WERI-Rb-1 (cell line): ENCODE measurements around the gene IL17RC.

Source experiments
- DNase-seq: peaks from one replicate; pipeline ENCODE4 v3.0.0-alpha.2; 2020
- H3K27ac ChIP-seq: fragments of 250-450 bp; sonication (Bioruptor Pico); 2 replicates; pipeline ENCODE4 v1.5.1; 2020; ENCODE audit warnings: mild to moderate bottlenecking, moderate library complexity
- H3K27me3 ChIP-seq: fragments of 250-450 bp; sonication (Bioruptor Pico); 2 replicates; pipeline ENCODE4 v1.5.1; 2021; ENCODE audit warnings: mild to moderate bottlenecking, low read depth, moderate library complexity; ENCODE audit not compliant: insufficient read depth, severe bottlenecking
- H3K36me3 ChIP-seq: fragments of 250-450 bp; sonication (Bioruptor Pico); 2 replicates; pipeline ENCODE4 v1.5.1; 2020; ENCODE audit warnings: mild to moderate bottlenecking, moderate library complexity
- H3K4me3 ChIP-seq: 2 replicates; pipeline ENCODE4 v1.5.1; 2011; ENCODE audit warnings: low read depth, mild to moderate bottlenecking, control low read depth, low read length
- H3K9me3 ChIP-seq: fragments of 250-450 bp; sonication (Bioruptor Pico); 2 replicates; pipeline ENCODE4 v1.5.1; 2021; ENCODE audit warnings: mild to moderate bottlenecking, moderate library complexity; ENCODE audit not compliant: severe bottlenecking
- TF ChIP-seq, protein P1 (sequence below): IDR thresholded peaks from 2 replicates; pipeline ENCODE4 v1.5.1; 2011; ENCODE audit warnings: low read depth, mild to moderate bottlenecking, control low read depth, inconsistent platforms, low read length

IL17RC gene

DNA sequence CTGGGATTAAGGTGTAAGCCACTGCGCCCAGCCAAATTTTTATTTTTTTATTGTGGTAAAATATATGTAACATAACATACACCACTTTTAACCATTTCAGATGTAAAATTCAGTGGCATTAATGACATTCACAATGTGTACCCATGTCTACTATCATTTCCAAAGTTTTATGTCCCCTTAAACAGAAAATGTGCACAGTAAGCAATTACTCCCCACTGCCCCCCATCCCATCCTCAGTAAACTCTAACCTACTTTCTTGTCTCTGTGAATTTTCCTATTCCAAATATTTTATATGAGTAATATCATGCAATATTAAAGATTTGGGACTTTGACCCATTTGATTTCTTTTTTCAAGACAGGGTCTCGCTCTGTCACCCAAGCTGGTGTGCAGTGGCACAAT is 49.9 kb downstream of the IL17RC start:
- Histone ChIP-seq H3K9me3 (no peaks in the 10 kb centered on the region), H3K4me3 (no peak overlapping the region), H3K27ac (no peak overlapping the region), H3K36me3 (peaks cover 47% of the 10 kb centered on the region), H3K27me3 (no peaks in the 10 kb centered on the region)
- TF ChIP-seq, protein P1, sequence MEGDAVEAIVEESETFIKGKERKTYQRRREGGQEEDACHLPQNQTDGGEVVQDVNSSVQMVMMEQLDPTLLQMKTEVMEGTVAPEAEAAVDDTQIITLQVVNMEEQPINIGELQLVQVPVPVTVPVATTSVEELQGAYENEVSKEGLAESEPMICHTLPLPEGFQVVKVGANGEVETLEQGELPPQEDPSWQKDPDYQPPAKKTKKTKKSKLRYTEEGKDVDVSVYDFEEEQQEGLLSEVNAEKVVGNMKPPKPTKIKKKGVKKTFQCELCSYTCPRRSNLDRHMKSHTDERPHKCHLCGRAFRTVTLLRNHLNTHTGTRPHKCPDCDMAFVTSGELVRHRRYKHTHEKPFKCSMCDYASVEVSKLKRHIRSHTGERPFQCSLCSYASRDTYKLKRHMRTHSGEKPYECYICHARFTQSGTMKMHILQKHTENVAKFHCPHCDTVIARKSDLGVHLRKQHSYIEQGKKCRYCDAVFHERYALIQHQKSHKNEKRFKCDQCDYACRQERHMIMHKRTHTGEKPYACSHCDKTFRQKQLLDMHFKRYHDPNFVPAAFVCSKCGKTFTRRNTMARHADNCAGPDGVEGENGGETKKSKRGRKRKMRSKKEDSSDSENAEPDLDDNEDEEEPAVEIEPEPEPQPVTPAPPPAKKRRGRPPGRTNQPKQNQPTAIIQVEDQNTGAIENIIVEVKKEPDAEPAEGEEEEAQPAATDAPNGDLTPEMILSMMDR: no peak
- DNase-seq: no peak

DNA sequence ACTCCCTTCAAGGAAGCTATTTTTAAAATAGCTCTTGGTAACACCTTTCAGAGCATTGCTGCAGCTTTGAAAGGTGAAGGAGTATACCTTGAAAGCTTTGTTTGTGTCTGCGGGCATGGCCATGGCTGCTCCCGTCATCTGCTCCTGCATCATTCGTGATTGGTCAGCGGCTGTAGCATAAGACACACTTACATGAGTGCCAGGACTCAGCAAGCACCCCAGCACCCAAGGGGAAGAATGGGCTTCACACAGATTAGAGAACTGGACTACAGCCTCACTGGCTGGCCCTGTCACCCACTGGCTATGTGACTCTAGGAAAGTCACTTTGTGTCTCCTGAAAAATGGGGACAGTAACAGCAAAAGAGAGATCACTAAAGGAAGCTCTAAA is 52.7 kb downstream of the IL17RC start:
- Histone ChIP-seq H3K27me3 (no peaks in the 10 kb centered on the region), H3K27ac (no peak overlapping the region), H3K36me3 (peaks cover 60% of the 10 kb centered on the region), H3K9me3 (no peaks in the 10 kb centered on the region), H3K4me3 (no peak overlapping the region)
- DNase-seq: no peak
- TF ChIP-seq, protein P1: no peak

DNA sequence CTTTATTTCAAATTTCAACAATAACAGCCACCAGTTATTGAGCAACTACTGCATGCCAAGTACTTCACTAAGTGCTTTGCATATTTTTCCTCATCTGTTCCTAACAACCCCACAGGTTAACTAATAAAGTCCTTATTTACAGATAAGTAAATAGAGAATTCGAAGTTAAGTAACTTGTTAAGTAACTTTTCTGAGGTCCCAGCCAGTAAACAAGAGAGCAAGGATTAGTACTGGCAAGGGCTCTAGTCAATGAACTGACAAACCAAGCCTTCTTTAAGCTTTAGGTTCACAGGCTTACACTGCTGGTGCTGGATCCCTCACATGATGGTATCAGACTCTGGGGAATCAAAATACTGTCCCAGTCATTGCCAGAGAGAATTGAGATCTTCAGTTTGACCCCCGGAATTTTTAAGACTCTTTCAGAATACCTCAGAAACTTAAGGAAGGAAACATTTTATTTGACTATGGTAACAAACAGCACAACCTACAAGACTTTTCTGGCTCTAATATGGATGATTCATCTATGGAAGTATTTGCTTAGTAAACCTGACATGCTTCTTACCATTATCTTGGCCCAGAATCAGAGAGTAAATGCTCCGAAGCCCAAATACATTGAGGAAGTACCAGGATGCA is 53.2 kb downstream of the IL17RC start:
- TF ChIP-seq, protein P1: no peak
- Histone ChIP-seq H3K9me3 (no peaks in the 10 kb centered on the region), H3K4me3 (no peak overlapping the region), H3K36me3 (peaks cover 63% of the 10 kb centered on the region), H3K27ac (no peak overlapping the region), H3K27me3 (no peaks in the 10 kb centered on the region)
- DNase-seq: no peak

DNA sequence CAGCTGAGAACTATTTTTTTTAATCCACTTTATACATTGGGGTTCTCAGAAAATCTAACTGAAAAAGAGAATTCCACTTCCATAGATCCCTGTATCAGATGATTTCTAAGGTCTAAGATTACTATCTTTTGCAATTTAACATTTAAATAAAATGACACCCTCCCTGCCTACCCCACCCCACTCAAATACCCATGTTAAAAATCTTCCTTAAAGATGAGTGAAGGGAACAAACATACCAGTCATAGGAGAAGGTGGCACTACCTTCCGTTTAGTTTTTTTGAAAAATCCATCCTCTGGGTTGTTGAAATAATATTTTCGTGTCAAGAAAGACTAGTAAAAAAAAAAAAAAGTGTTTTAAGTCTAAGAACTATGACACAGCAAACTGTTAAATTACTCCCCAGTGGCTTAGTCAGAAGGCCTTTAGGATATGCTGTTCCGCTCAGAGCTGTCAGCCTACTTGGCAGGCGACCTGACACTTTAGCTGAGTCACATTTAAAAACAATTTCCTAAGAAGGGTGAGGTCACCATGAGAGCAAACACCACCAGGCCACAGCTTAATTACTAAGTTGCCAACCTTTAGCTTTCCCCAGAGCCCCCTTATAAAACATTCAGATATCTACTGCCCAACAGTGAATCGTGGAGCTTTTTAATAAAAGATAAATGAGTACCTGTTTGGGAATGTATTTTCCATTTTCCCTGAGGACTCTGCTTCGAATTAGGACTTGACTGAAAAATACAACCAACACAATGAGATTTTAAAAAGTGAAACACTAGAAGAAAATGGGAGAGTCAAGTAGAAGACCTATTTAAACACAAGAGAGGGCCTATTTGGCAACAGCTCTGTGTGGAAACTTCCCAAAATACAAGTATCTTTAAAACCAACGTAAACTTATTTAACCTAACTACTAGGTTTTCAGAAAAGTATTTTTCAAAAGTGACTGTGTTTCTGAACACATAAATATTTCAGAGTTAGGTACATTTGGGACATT is 60.1 kb downstream of the IL17RC start:
- no peak for DNase-seq

DNA sequence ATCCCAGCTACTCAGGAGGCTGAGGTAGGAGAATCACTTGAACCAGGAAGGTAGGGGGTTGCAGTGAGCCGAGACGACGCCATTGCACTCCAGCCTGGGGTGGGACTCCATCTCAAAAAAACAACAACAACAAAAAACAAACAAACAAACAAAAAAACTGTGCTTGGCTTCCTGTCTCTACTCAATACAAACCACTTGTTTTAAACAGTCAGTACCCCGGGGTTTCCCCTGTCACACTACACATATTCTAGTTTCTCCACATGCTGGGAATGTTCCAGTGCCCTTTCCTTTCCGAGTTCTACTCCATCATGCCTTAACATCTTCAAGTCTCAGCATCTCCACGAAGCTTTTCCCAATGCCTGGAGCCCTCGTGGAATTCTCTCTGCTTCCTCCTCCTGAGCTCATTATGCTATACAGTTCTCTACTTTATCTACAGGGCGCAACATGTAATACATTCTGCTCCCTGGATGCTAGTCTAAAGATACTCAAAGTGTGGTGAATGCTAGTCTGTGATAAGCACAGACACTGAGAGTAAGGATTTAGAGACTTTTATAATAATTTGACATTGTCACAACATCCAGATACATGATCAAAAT is 61.9 kb downstream of the IL17RC start:
- Histone ChIP-seq H3K4me3 (no peak overlapping the region), H3K36me3 (peaks cover 33% of the 10 kb centered on the region), H3K9me3 (no peaks in the 10 kb centered on the region), H3K27me3 (no peaks in the 10 kb centered on the region), H3K27ac (no peak overlapping the region)
- DNase-seq: no peak
- TF ChIP-seq, protein P1: no peak

More for the DNA sequence above, 60.1 kb downstream of the IL17RC start:
- TF ChIP-seq, protein P1: no peak
- H3K9me3 ChIP-seq: no peaks in the 10 kb centered on the region
- H3K27me3 ChIP-seq: no peaks in the 10 kb centered on the region
- H3K4me3 ChIP-seq: no peak overlapping the region
- no peak overlapping the region for H3K27ac ChIP-seq
- peaks cover 38% of the 10 kb centered on the region for H3K36me3 ChIP-seq
